A673 (cell line): ENCODE results near the gene ZNF565.

Experiments
- CTCF ChIP-seq: fragments of 300-800, 200-600 bp; sonication (generic); conservative IDR thresholded peaks from 2 replicates; pipeline ENCODE4 v1.5.1; 2017; ENCODE audit warnings: low read depth, mild to moderate bottlenecking, antibody characterized with exemption, low read length, moderate library complexity, mixed read lengths
- EZH2 ChIP-seq: fragments of 200-600 bp; sonication (generic); IDR thresholded peaks from 2 replicates; pipeline ENCODE4 v1.6.1; 2017; ENCODE audit warnings: borderline replicate concordance, low read depth, mild to moderate bottlenecking, mixed read lengths, antibody characterized with exemption, low read length; ENCODE audit not compliant: poor library complexity, severe bottlenecking

GRCh38 chr19:36182612-36183244, 31.7 kb downstream of the ZNF565 start:
- TF ChIP-seq CTCF (no peak), EZH2 (no peak)
